Parathyroid adenoma (tissue), 2 donors: Measurements from ENCODE around the gene LANCL2.

ENCODE experiments used
- H2AFZ ChIP-seq: fragments of 300-600 bp; sonication (generic); one replicate; pipeline ENCODE4 v1.7.0; 2017; ENCODE audit warnings: antibody characterized with exemption, mild to moderate bottlenecking
- H3K27ac ChIP-seq: fragments of 300-600 bp; sonication (generic); one replicate; pipeline ENCODE4 v1.7.0; 2017
- H3K27me3 ChIP-seq: fragments of 300-600 bp; sonication (generic); one replicate; pipeline ENCODE4 v1.7.0; 2017; ENCODE audit warnings: low read length; ENCODE audit not compliant: control insufficient read depth, insufficient read depth
- H3K36me3 ChIP-seq: fragments of 300-600 bp; sonication (generic); one replicate; pipeline ENCODE4 v1.7.0; 2017; ENCODE audit warnings: low read length; ENCODE audit not compliant: control insufficient read depth, insufficient read depth
- H3K4me1 ChIP-seq: fragments of 300-600 bp; sonication (generic); one replicate; pipeline ENCODE4 v1.7.0; 2017; ENCODE audit warnings: control low read depth
- H3K4me2 ChIP-seq: fragments of 300-600 bp; sonication (generic); one replicate; pipeline ENCODE4 v1.7.0; 2017; ENCODE audit warnings: low read length
- H3K4me3 ChIP-seq: fragments of 300-600 bp; sonication (generic); one replicate; pipeline ENCODE4 v1.7.0; 2017; ENCODE audit warnings: low read depth, low read length
- H3K79me2 ChIP-seq: fragments of 300-600 bp; sonication (generic); one replicate; pipeline ENCODE4 v1.7.0; 2017; ENCODE audit warnings: control low read depth
- H3K9ac ChIP-seq: fragments of 300-600 bp; sonication (generic); one replicate; pipeline ENCODE4 v1.7.0; 2017; ENCODE audit warnings: mild to moderate bottlenecking
- H3K9me3 ChIP-seq: fragments of 300-600 bp; sonication (generic); one replicate; pipeline ENCODE4 v1.7.0; 2017; ENCODE audit warnings: low read length; ENCODE audit not compliant: control insufficient read depth
- TF ChIP-seq, protein P1 (sequence below): fragments of 300-600 bp; sonication (generic); IDR thresholded peaks from one replicate; pipeline ENCODE4 v1.7.0; 2017; ENCODE audit warnings: antibody characterized with exemption, mild to moderate bottlenecking
- donor health status: primary hyperparathyroidism.

LANCL2 gene

GRCh38 chr7:55374213-55374612 is 9.1 kb downstream of the LANCL2 start:
- no peak overlapping the region for H2AFZ ChIP-seq
- no peaks in the 10 kb centered on the region for H3K4me1 ChIP-seq
- H3K9ac ChIP-seq: no peak overlapping the region
- no peak overlapping the region for H3K4me3 ChIP-seq
- TF ChIP-seq, protein P1, sequence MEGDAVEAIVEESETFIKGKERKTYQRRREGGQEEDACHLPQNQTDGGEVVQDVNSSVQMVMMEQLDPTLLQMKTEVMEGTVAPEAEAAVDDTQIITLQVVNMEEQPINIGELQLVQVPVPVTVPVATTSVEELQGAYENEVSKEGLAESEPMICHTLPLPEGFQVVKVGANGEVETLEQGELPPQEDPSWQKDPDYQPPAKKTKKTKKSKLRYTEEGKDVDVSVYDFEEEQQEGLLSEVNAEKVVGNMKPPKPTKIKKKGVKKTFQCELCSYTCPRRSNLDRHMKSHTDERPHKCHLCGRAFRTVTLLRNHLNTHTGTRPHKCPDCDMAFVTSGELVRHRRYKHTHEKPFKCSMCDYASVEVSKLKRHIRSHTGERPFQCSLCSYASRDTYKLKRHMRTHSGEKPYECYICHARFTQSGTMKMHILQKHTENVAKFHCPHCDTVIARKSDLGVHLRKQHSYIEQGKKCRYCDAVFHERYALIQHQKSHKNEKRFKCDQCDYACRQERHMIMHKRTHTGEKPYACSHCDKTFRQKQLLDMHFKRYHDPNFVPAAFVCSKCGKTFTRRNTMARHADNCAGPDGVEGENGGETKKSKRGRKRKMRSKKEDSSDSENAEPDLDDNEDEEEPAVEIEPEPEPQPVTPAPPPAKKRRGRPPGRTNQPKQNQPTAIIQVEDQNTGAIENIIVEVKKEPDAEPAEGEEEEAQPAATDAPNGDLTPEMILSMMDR: no peak
- H3K36me3 ChIP-seq: no peaks in the 10 kb centered on the region
- no peak overlapping the region for H3K4me2 ChIP-seq
- no peaks in the 10 kb centered on the region for H3K9me3 ChIP-seq
- no peak overlapping the region for H3K27ac ChIP-seq
- peaks cover 62% of the 10 kb centered on the region for H3K79me2 ChIP-seq
- no peaks in the 10 kb centered on the region for H3K27me3 ChIP-seq

DNA sequence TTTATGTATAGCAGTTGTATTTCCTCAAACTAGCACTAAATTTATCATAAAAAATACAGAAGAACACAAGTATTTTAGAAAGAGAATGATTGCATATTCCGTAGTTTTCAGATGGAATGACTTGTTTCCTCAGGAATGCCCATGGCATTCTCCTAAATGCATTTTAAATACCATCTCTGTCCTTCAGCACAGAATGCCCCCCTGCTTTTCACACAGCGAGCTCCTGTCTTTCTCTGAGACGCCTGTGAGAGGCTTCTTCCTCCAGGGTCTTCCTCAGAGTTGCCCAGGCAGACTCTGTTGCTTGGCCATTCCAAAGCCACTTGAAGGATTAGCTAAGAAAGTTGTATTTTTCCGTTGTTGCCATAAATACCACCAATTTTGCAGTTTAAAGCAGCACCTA is 10.1 kb downstream of the LANCL2 start:
- no peaks in the 10 kb centered on the region for H3K9me3 ChIP-seq
- H3K4me1 ChIP-seq: no peaks in the 10 kb centered on the region
- H3K79me2 ChIP-seq: peaks cover 64% of the 10 kb centered on the region
- H3K27me3 ChIP-seq: no peaks in the 10 kb centered on the region
- H3K36me3 ChIP-seq: no peaks in the 10 kb centered on the region
- no peak overlapping the region for H2AFZ ChIP-seq
- H3K9ac ChIP-seq: no peak overlapping the region
- H3K4me3 ChIP-seq: no peak overlapping the region
- H3K4me2 ChIP-seq: no peak overlapping the region
- TF ChIP-seq, protein P1: no peak
- H3K27ac ChIP-seq: no peak overlapping the region

DNA sequence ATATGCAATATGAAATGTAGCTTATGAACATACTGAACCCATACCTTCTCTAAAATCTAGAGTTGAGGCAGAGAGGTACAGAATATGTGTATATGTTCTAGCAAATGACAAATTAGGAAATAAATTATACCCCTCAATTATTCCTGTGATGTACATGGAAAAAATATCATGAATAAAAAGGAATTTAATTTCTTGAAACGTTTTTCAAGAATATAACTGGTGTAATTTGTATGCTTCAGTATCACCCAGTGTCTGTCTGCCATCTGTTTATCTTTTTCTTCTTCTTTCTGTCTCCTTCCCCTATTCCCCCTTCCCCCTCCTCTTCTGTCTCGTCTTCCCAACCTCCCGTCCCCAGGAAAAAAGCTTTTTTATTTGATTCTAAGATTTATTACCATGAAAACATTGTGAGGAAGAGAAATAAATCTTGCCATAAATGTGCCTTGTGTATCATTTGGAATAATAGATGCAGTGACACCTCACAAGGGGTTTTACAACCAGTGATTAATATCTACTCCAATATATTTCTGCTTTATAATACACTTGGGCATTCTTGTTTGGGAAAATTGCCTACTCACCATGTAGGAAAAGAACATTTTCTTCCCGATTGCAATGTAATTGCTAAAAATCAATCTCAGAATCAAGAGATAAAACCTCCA is 12.2 kb downstream of the LANCL2 start:
- TF ChIP-seq, protein P1: no peak
- Histone ChIP-seq H2AFZ (no peak overlapping the region), H3K4me3 (no peak overlapping the region), H3K27ac (no peak overlapping the region), H3K4me1 (no peaks in the 10 kb centered on the region), H3K4me2 (no peak overlapping the region), H3K9me3 (no peaks in the 10 kb centered on the region), H3K79me2 (peaks cover 66% of the 10 kb centered on the region), H3K9ac (no peak overlapping the region), H3K36me3 (no peaks in the 10 kb centered on the region), H3K27me3 (no peaks in the 10 kb centered on the region)

DNA sequence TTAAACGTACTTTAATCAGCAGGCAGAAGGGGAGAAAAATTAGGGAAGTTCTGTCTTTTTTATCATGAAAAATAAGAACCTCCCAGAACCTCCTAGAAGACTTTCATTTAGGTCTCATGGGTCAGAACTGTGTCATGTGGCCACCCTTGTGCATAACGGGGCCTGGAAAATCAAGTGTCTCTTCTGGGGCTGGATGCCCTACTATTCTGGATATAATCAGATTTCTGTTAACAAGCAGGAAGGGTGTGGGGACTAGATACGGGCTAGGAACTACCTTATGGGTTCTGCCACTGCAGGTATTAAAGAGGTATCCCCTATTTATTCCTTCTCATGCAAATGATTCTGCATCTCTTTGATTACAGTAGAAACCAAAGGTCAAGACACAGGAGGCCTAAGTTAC is 14.1 kb downstream of the LANCL2 start:
- H3K4me2 ChIP-seq: no peak overlapping the region
- H3K27me3 ChIP-seq: no peaks in the 10 kb centered on the region
- H3K9ac ChIP-seq: no peak overlapping the region
- no peaks in the 10 kb centered on the region for H3K4me1 ChIP-seq
- H2AFZ ChIP-seq: no peak overlapping the region
- no peaks in the 10 kb centered on the region for H3K9me3 ChIP-seq
- TF ChIP-seq, protein P1: no peak
- peaks cover 57% of the 10 kb centered on the region for H3K79me2 ChIP-seq
- H3K36me3 ChIP-seq: no peaks in the 10 kb centered on the region
- H3K27ac ChIP-seq: no peak overlapping the region
- H3K4me3 ChIP-seq: no peak overlapping the region

DNA sequence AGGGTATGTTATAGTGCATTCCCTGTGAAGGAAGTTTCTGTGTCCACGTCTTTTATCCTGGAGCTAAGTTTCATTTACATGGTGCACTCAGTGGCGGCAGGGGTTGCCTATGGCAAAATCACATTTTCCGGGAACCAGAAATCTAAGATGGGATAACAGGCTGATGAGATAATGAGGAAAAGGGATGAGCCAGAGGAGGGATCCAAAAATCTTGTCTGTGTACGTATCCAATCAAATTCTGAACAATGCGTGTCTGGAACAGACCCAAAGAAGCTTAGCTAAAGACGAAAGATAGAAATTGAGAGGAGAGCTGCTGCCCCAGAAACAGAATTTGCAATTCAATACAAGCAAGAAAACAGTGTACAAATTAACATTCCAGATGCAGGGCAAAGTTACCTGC is 16.1 kb downstream of the LANCL2 start:
- Histone ChIP-seq H3K4me2 (no peak overlapping the region), H3K36me3 (no peaks in the 10 kb centered on the region), H3K9me3 (no peaks in the 10 kb centered on the region), H2AFZ (no peak overlapping the region), H3K9ac (no peak overlapping the region), H3K27ac (no peak overlapping the region), H3K79me2 (peaks cover 46% of the 10 kb centered on the region), H3K4me3 (no peak overlapping the region), H3K4me1 (no peaks in the 10 kb centered on the region), H3K27me3 (no peaks in the 10 kb centered on the region)
- TF ChIP-seq, protein P1: no peak
